Suppressor macrophage (primary cell): Measurements from ENCODE around the gene CHST3.
A peak's percentile ranks its signal among the peaks of the same experiment; 100 is the strongest.
"Not testable (repeated sequence)": the region's sequence is repeated elsewhere in the genome, so short reads cannot be mapped to it uniquely, and the experiment has no call there.

Experiments
- DNase-seq, 4 experiments: peaks; one replicate each; pipeline ENCODE4 v3.0.0-alpha.2; 2020 to 2022

The CHST3 gene

GRCh38 chr10:72030762-72031543 lies 66.8 kb downstream of the CHST3 start:
- no peak for DNase-seq

GRCh38 chr10:72031706-72032105 lies 67.5 kb downstream of the CHST3 start:
- DNase-seq = no peak

- not testable (repeated sequence) for DNase-seq
Observed at GRCh38 chr10:72032409-72033162, 68.4 kb downstream of the CHST3 start.

- peak; percentile 5 to 67 (median 52) for DNase-seq
Observed at GRCh38 chr10:72034040-72034499, 69.9 kb downstream of the CHST3 start.

GRCh38 chr10:72034761-72035160 lies 70.6 kb downstream of the CHST3 start:
- no peak for DNase-seq

- DNase-seq = peak in 2 of 4 experiments; percentile 5 to 12
Observed at GRCh38 chr10:72035252-72035887, 71.2 kb downstream of the CHST3 start.

GRCh38 chr10:72037266-72037665 lies 73.1 kb downstream of the CHST3 start:
- no peak for DNase-seq

GRCh38 chr10:72037811-72038210 lies 73.6 kb downstream of the CHST3 start:
- DNase-seq = no peak

- no peak for DNase-seq
Observed at GRCh38 chr10:72038458-72039001, 74.3 kb downstream of the CHST3 start.

- DNase-seq = no peak
Observed at GRCh38 chr10:72039377-72039776, 75.2 kb downstream of the CHST3 start.

GRCh38 chr10:72041491-72041890 lies 77.3 kb downstream of the CHST3 start:
- no peak for DNase-seq

GRCh38 chr10:72043016-72043834 lies 79.0 kb downstream of the CHST3 start:
- DNase-seq = no peak

GRCh38 chr10:72044417-72045041 lies 80.3 kb downstream of the CHST3 start:
- DNase-seq = no peak

GRCh38 chr10:72045586-72045985 lies 81.4 kb downstream of the CHST3 start:
- DNase-seq = no peak

GRCh38 chr10:72048450-72049124 lies 84.4 kb downstream of the CHST3 start:
- DNase-seq = peak; percentile 93 to 97 (median 94)

- no peak for DNase-seq
Observed at GRCh38 chr10:72049472-72049871, 85.3 kb downstream of the CHST3 start.

GRCh38 chr10:72049969-72050781 lies 86.0 kb downstream of the CHST3 start:
- no peak for DNase-seq

GRCh38 chr10:72050873-72051272 lies 86.7 kb downstream of the CHST3 start:
- no peak for DNase-seq

- no peak for DNase-seq
Observed at GRCh38 chr10:72053690-72054089, 89.5 kb downstream of the CHST3 start.

GRCh38 chr10:72056113-72056512 lies 91.9 kb downstream of the CHST3 start:
- no peak for DNase-seq
